Mesendoderm (in vitro differentiated cells): Measurements from ENCODE around the gene CLCF1.

Experiments used
- DNase-seq: peaks from one replicate; pipeline ENCODE4 v3.0.0; 2013
- H2AK5ac ChIP-seq: 2 replicates; pipeline ENCODE4 v1.6.1; 2013; ENCODE audit warnings: low read length, inconsistent platforms
- H2BK120ac ChIP-seq: 2 replicates; pipeline ENCODE4 v1.6.1; 2013; ENCODE audit warnings: low read depth, mild to moderate bottlenecking, low read length, moderate library complexity, mixed read lengths
- H2BK15ac ChIP-seq: replicated peaks from 2 replicates; pipeline ENCODE4 v1.6.1; 2013; ENCODE audit warnings: low read depth, mild to moderate bottlenecking, moderate library complexity
- H2BK5ac ChIP-seq: 2 replicates; pipeline ENCODE4 v1.6.1; 2013; ENCODE audit warnings: low read length, inconsistent platforms
- H3K18ac ChIP-seq: 2 replicates; pipeline ENCODE4 v1.6.1; 2013; ENCODE audit warnings: mild to moderate bottlenecking, low read length, mixed read lengths
- H3K23ac ChIP-seq: one replicate; pipeline ENCODE4 v1.6.1; 2013; ENCODE audit warnings: low read length
- H3K27ac ChIP-seq: 2 replicates; pipeline ENCODE4 v1.5.1; 2013; ENCODE audit warnings: low read depth, mild to moderate bottlenecking, inconsistent platforms, low read length, moderate library complexity
- H3K27me3 ChIP-seq: 2 replicates; pipeline ENCODE4 v1.6.1; 2013; ENCODE audit warnings: low read length, control low read depth, mild to moderate bottlenecking, inconsistent platforms; ENCODE audit not compliant: insufficient read depth, poor library complexity
- H3K36me3 ChIP-seq: 2 replicates; pipeline ENCODE4 v1.6.1; 2013; ENCODE audit warnings: low read length, inconsistent platforms; ENCODE audit not compliant: control insufficient read depth, insufficient read depth
- H3K4ac ChIP-seq: one replicate; pipeline ENCODE4 v1.6.1; 2013; ENCODE audit warnings: low read depth, mild to moderate bottlenecking, low read length, moderate library complexity
- H3K4me1 ChIP-seq: 2 replicates; pipeline ENCODE4 v1.6.1; 2013; ENCODE audit warnings: low read depth, low read length, inconsistent platforms; ENCODE audit not compliant: control insufficient read depth
- H3K4me2 ChIP-seq: 2 replicates; pipeline ENCODE4 v1.6.1; 2013; ENCODE audit warnings: low read length
- H3K4me3 ChIP-seq: 2 replicates; pipeline ENCODE4 v1.5.1; 2013; ENCODE audit warnings: mild to moderate bottlenecking, low read length
- H3K56ac ChIP-seq: one replicate; pipeline ENCODE4 v1.6.1; 2013; ENCODE audit warnings: low read length
- H3K79me1 ChIP-seq: 2 replicates; pipeline ENCODE4 v1.6.1; 2013; ENCODE audit warnings: low read length, inconsistent platforms
- H3K79me2 ChIP-seq: 2 replicates; pipeline ENCODE4 v1.6.1; 2013; ENCODE audit warnings: mild to moderate bottlenecking, low read length; ENCODE audit not compliant: control insufficient read depth, insufficient read depth
- H3K9ac ChIP-seq: 2 replicates; pipeline ENCODE4 v1.6.1; 2013; ENCODE audit warnings: low read length, inconsistent platforms
- H4K5ac ChIP-seq: one replicate; pipeline ENCODE4 v1.6.1; 2013; ENCODE audit warnings: low read length
- H4K8ac ChIP-seq: one replicate; pipeline ENCODE4 v1.6.1; 2013; ENCODE audit warnings: low read depth, mild to moderate bottlenecking, control low read depth, low read length, moderate library complexity
- WGBS: extraction: QIAGEN DNeasy Blood & Tissue Kit; methylation state at CpG from one replicate; pipeline ENCODE4 v1.1.7; 2013; ENCODE audit warnings: low lambda C conversion rate, missing lambda C conversion rate; ENCODE audit not compliant: insufficient coverage; ENCODE audit errors: extremely low coverage; 5-methylcytosine and 5-hydroxymethylcytosine counted together

Gene CLCF1

DNA sequence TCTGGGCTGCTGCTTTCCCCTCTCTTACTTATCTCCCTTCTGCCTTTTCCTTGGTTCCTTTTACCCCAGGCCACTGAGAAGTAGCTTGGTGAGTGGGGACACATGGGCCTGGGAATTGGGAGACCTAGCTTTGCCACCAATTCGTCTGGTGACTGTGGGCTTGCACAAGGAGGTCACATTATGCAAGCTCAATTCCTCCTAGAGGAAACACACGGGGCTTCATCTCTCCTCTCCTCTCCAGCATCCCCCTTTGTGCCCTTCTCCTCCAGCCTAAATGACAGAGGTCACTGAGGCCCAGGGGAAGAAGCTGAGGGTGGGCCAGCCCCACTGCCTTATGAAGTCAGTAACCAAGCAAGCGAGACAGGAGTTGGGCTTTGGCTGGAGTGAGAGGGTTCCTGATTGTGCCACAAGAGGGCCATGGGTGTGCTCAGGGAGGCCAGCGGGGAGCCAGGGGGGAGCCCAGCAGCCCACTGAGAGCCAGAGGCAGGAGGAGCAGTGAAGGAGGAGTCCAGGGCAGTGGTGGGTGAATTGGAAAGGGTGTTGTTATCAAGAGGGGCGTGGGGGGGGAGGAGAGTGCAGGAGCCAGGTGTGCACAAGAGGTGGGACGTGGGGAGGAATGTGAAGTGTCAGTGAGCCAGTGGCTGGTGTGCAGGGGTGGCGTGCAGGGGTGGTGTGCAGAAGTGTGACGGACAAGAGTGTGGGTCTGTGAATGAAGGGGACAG lies 2.0 kb downstream of the CLCF1 start:
- Histone ChIP-seq H3K27me3 (no peaks in the 10 kb centered on the region), H3K27ac (no peak overlapping the region), H4K5ac (no peak overlapping the region), H3K36me3 (no peaks in the 10 kb centered on the region), H3K4me1 (peaks cover 18% of the 10 kb centered on the region), H3K79me2 (no peaks in the 10 kb centered on the region), H3K4me3 (no peak overlapping the region), H2BK5ac (no peak overlapping the region), H3K79me1 (no peaks in the 10 kb centered on the region), H2BK15ac (no peak overlapping the region), H2BK120ac (no peak overlapping the region), H3K9ac (peak overlapping the region; percentile 57), H3K4ac (no peak overlapping the region), H2AK5ac (no peak overlapping the region), H3K4me2 (peak overlapping the region; percentile 87), H3K18ac (no peak overlapping the region), H3K56ac (peak overlapping the region; percentile 81), H3K23ac (peak overlapping the region; percentile 48), H4K8ac (no peak overlapping the region)
- no CpG with 5 or more reads among the region's 8 CpGs for WGBS
- peak; percentile 80 for DNase-seq

DNA sequence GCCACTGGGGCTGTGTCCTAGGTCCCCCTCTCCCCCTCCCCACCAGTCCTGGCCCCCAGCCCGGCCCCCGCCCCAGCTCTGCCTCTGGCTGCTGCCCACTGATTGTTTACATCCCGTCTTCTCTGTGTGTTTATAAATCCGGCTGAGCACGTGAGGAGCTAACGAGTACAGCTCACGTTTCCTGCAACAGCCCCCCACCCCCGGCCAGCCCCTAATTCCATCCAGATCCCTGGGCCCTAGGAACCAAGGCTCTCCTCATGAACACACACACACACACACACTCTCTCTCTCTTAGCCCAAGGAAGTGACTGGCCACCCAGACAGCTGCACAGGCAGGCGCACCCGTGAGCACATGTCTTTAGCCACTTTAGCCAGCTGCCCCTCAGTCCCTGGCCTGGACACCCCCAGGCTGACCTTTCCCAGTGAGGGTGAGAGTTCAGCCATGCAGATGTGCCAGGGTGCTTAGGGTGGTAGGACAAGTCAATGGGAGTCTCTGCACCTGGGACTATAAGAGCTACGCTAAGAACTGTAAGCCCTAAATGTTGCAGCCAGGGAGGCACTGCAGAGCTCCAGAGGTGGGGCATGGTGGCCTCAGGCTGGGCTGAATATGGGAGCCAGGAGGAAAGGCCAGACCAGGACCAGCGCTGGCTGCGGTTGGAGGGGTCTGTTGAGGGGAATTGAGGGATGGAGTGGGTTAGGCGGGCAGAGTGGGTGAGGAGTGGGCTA lies 2.9 kb downstream of the CLCF1 start:
- Histone ChIP-seq H3K79me1 (no peaks in the 10 kb centered on the region), H3K23ac (no peak overlapping the region), H3K56ac (peak overlapping the region; percentile 30), H3K4ac (no peak overlapping the region), H3K27ac (no peak overlapping the region), H2BK5ac (no peak overlapping the region), H2BK15ac (no peak overlapping the region), H3K18ac (no peak overlapping the region), H3K4me1 (peaks cover 12% of the 10 kb centered on the region), H2BK120ac (no peak overlapping the region), H3K4me3 (no peak overlapping the region), H3K9ac (peak overlapping the region; percentile 28), H3K27me3 (no peaks in the 10 kb centered on the region), H4K8ac (no peak overlapping the region), H4K5ac (no peak overlapping the region), H3K4me2 (no peak overlapping the region), H3K36me3 (no peaks in the 10 kb centered on the region), H3K79me2 (no peaks in the 10 kb centered on the region), H2AK5ac (no peak overlapping the region)
- WGBS, result no CpG with 5 or more reads among the region's 14 CpGs
- no peak for DNase-seq

DNA sequence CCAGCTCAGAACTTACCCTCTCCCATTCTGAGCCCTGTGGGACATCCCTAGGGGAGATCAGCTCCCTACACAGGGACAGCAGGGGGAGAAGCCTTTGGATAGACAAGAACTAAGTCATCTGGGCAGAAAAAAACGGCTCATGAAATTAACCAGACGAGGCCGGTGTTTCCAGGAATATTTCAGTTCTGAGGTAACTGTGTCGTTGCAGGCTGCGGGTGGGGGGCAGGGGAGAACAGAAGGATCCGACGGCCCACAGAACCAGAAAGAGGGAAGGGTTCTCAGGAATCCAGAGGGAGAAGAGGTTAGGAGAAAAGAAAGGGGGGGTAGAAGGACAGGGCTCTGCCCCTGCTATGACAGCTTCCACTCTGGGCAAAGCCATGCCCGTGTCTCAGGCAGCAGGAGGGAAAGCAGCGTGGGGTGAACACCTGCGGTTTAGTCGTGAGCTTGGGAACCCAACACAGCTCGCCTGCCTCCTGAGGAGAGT lies 3.6 kb downstream of the CLCF1 start:
- H3K9ac ChIP-seq, result no peak overlapping the region
- no peak overlapping the region for H2BK120ac ChIP-seq
- no CpG with 5 or more reads among the region's 12 CpGs for WGBS
- no peak overlapping the region for H3K4me2 ChIP-seq
- H3K4ac ChIP-seq, result no peak overlapping the region
- H3K79me1 ChIP-seq, result no peaks in the 10 kb centered on the region
- H4K5ac ChIP-seq, result no peak overlapping the region
- no peak overlapping the region for H3K56ac ChIP-seq
- H3K27ac ChIP-seq, result no peak overlapping the region
- no peak overlapping the region for H4K8ac ChIP-seq
- H3K18ac ChIP-seq, result no peak overlapping the region
- H3K36me3 ChIP-seq, result no peaks in the 10 kb centered on the region
- no peak overlapping the region for H2AK5ac ChIP-seq
- no peak overlapping the region for H3K4me3 ChIP-seq
- no peak overlapping the region for H3K23ac ChIP-seq
- H3K79me2 ChIP-seq, result no peaks in the 10 kb centered on the region
- H2BK15ac ChIP-seq, result no peak overlapping the region
- no peaks in the 10 kb centered on the region for H3K27me3 ChIP-seq
- H3K4me1 ChIP-seq, result peaks cover 12% of the 10 kb centered on the region
- DNase-seq, result no peak
- H2BK5ac ChIP-seq, result no peak overlapping the region

DNA sequence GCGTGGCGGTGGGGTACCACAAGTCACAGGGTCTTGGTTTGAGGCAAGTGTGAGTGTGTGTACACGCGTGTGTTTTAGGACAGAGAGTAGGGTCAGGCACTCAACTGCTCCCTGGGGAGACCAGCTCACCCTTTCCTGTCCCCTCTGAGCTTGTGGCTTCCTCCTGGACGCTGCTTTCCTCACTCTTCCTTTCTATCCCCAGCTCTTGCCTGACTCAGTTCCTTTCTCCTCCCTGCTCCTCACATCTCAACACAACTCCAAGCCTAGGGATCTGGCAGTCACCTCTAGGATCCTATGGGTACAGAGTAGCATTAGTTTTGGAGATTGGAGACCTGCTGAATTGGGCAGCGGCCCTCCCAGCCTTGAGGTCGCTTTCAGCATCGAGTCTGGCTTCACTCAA lies 4.1 kb downstream of the CLCF1 start:
- no peak overlapping the region for H3K27ac ChIP-seq

DNA sequence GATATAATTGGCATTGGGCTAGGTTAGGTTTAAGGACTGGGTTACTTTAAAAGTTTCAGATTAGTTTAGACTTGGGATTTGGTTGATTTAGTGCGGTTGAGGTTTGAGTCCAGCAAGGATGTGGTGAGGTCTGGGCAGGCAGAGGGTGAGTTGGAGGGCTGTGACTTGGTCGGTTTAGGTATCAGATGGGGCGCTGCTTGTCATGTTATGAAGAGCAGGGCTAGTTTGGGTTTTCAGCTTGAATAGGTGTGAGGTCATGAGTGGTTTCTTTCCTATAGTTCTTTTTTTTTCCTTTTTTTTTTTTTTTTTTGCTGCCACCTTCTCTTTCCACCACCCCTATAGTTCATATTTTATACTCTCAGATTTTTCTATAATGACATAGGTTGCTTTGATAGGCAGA lies 4.8 kb downstream of the CLCF1 start:
- no peak overlapping the region for H4K8ac ChIP-seq
- no peak overlapping the region for H3K9ac ChIP-seq
- H2BK15ac ChIP-seq, result no peak overlapping the region
- H3K23ac ChIP-seq, result no peak overlapping the region
- H2AK5ac ChIP-seq, result no peak overlapping the region
- no peak overlapping the region for H3K27ac ChIP-seq
- no peak for DNase-seq
- H3K4me3 ChIP-seq, result no peak overlapping the region
- no peaks in the 10 kb centered on the region for H3K36me3 ChIP-seq
- no peak overlapping the region for H2BK5ac ChIP-seq
- WGBS, result 100% methylated on average over 1 of the region's 3 CpGs
- H3K4me1 ChIP-seq, result peaks cover 5% of the 10 kb centered on the region
- H3K79me2 ChIP-seq, result no peaks in the 10 kb centered on the region
- H3K56ac ChIP-seq, result no peak overlapping the region
- no peak overlapping the region for H3K18ac ChIP-seq
- no peak overlapping the region for H4K5ac ChIP-seq
- no peaks in the 10 kb centered on the region for H3K27me3 ChIP-seq
- no peak overlapping the region for H3K4me2 ChIP-seq
- H3K79me1 ChIP-seq, result no peaks in the 10 kb centered on the region
- no peak overlapping the region for H2BK120ac ChIP-seq
- H3K4ac ChIP-seq, result no peak overlapping the region

More for the DNA sequence above, 4.1 kb downstream of the CLCF1 start:
- no peak for DNase-seq
- no peaks in the 10 kb centered on the region for H3K27me3 ChIP-seq
- no peak overlapping the region for H3K4ac ChIP-seq
- H3K56ac ChIP-seq, result no peak overlapping the region
- no peak overlapping the region for H4K5ac ChIP-seq
- no peak overlapping the region for H3K23ac ChIP-seq
- no peak overlapping the region for H2BK15ac ChIP-seq
- no peak overlapping the region for H3K4me3 ChIP-seq
- H2AK5ac ChIP-seq, result no peak overlapping the region
- no peaks in the 10 kb centered on the region for H3K36me3 ChIP-seq
- no peak overlapping the region for H3K4me2 ChIP-seq
- no peak overlapping the region for H2BK5ac ChIP-seq
- H4K8ac ChIP-seq, result no peak overlapping the region
- no peak overlapping the region for H3K18ac ChIP-seq
- no peaks in the 10 kb centered on the region for H3K79me2 ChIP-seq
- WGBS, result no CpG with 5 or more reads among the region's 8 CpGs
- H2BK120ac ChIP-seq, result no peak overlapping the region
- peaks cover 6% of the 10 kb centered on the region for H3K4me1 ChIP-seq
- H3K79me1 ChIP-seq, result no peaks in the 10 kb centered on the region
- H3K9ac ChIP-seq, result no peak overlapping the region
